ENCODE measurements around the gene SMIM43. TPM values are rescaled to one million over a fixed set of nuclear protein-coding genes. Genes with fewer than 3 reads are reported as not detected.

SMIM43 gene
- total and polyA plus RNA-seq, 9 of the 15 experiments (the other 6 are each of a cell fraction or from before 2014, with no cell fraction given): not detected

DNA sequence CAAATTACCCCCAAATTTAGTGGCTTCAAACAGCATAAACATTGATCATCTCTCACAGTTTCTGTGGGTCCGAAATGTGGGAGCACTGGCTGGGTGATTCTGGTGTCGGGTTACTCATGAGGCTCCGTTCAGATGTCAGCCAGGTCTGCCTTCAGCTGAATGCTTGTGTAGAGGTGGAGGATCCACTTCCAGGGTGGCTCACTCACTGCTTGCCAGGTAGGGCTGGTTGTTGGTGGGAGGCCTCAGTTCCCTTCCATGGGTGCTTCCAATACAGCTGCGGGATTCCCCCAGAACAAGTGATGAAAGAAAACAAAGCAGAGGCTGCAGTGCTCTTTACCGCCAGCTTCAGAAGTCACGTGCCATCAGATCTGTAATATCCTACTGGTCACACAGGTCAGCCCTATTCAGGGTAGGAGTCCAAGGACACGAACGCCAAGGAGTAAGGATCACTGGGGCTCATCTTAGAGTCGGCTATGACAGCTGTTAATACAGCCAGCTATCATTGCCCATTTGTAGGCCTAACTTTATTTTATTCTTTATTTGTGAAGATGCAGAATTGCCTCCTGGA lies 1.1 kb upstream of the SMIM43 start (continued):
- TF ChIP-seq RAD51 (IDR thresholded peaks at IDR 0.05; ENCODE audit: borderline replicate concordance, low read depth) (peak; percentile 35; the same call in 1 of the 2 replicates), GTF2A2 (tag; IDR thresholded peaks at IDR 0.05) (no peak)

- Histone ChIP-seq H3K9me3 (replicated peaks; ENCODE audit: control insufficient read depth, insufficient read depth, low read depth, low read length) (no peaks in the 10 kb centered on the region), H3K4me3 (no peak overlapping the region), H2AFZ (ENCODE audit: low read depth, low read length) (no peak overlapping the region), H3K79me2 (ENCODE audit: control insufficient read depth, insufficient read depth, low read length) (no peaks in the 10 kb centered on the region), H3K4me1 (replicated peaks in 1 of 2; ENCODE audit: control insufficient read depth in 2 of 2, insufficient read depth in 2 of 2, low read length in 2 of 2) (peaks cover 0 to 10% of the 10 kb centered on the region in 2 experiments; a peak in 2 of 5 replicates), H4K20me1 (replicated peaks; ENCODE audit: control insufficient read depth, insufficient read depth, low read length) (no peaks in the 10 kb centered on the region), H3K27me3 (ENCODE audit: control insufficient read depth in 2 of 2, insufficient read depth in 2 of 2, low read length in 2 of 2) (peaks cover 41 to 49% of the 10 kb centered on the region in 2 experiments), H3K4me2 (ENCODE audit: insufficient read depth, low read length) (no peak overlapping the region), H3K9me1 (ENCODE audit: control insufficient read depth, insufficient read depth, low read length) (no peaks in the 10 kb centered on the region), H3K27ac (ENCODE audit: extremely low read depth, low read depth, low read length) (no peak overlapping the region), H3K9ac (ENCODE audit: insufficient read depth in 1 of 2, low read depth in 2 of 2, low read length in 2 of 2) (no peak overlapping the region), H3K36me3 (ENCODE audit: control insufficient read depth, insufficient read depth, low read length) (no peaks in the 10 kb centered on the region)
- in situ Hi-C loops (cut with MboI): no loop called here
- ChIA-PET CTCF (ENCODE audit: low intra/inter-chr PET ratio) (no interaction called here), POLR2A (interaction anchor here (0.6 to 0.7 kb wide), 2 partner anchors 12 to 54 kb away, joined by 3 to 5 read pairs; no protein-coding TSS in a partner anchor)
- DNase-seq (ENCODE audit: extremely low read depth in 1 of 4, low spot score in 3 of 4): no peak
- no peak for FAIRE-seq
- intact Hi-C loops (cut with micrococcal nuclease): no loop called here
- TF ChIP-seq NELFE (IDR thresholded peaks at IDR 0.05; ENCODE audit: insufficient read depth, insufficient read length) (no peak), TCF7L2 (IDR thresholded peaks at IDR 0.05; ENCODE audit: low read depth, low read length) (no peak), RFX5 (IDR thresholded peaks at IDR 0.05; ENCODE audit: low read depth, low read length) (no peak), ZNF592 (IDR thresholded peaks at IDR 0.05) (no peak), ZKSCAN3 (CRISPR knock-in tag; IDR thresholded peaks at IDR 0.05) (no peak), HNRNPH1 (optimal IDR thresholded peaks at IDR 0.05; ENCODE audit: low read depth, low read length) (no peak), TBP (optimal IDR thresholded peaks at IDR 0.05; ENCODE audit: low read depth, low read length) (no peak), CREB1 (IDR thresholded peaks at IDR 0.05) (no peak), CREB1 (CRISPR knock-in tag; IDR thresholded peaks at IDR 0.05) (no peak), FOXK1 (CRISPR knock-in tag; IDR thresholded peaks at IDR 0.05; ENCODE audit: borderline replicate concordance) (no peak), ZNF143 (CRISPR knock-in tag; IDR thresholded peaks at IDR 0.05) (no peak), ZNF644 (tag; IDR thresholded peaks at IDR 0.05; ENCODE audit: low read depth) (no peak), ZFPM2 (CRISPR knock-in tag; IDR thresholded peaks at IDR 0.05) (no peak), COPS2 (conservative IDR thresholded peaks at IDR 0.05) (no peak), TRIM28 (IDR thresholded peaks at IDR 0.05) (no peak), ZNF780A (CRISPR knock-in tag; IDR thresholded peaks at IDR 0.05) (no peak)
- TF ChIP-seq, protein P1, sequence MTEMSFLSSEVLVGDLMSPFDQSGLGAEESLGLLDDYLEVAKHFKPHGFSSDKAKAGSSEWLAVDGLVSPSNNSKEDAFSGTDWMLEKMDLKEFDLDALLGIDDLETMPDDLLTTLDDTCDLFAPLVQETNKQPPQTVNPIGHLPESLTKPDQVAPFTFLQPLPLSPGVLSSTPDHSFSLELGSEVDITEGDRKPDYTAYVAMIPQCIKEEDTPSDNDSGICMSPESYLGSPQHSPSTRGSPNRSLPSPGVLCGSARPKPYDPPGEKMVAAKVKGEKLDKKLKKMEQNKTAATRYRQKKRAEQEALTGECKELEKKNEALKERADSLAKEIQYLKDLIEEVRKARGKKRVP (CRISPR knock-in tag; IDR thresholded peaks at IDR 0.05): no peak
- 48% methylated on average over 8 of the region's 16 CpGs for WGBS (ENCODE audit: insufficient coverage, low coverage, missing lambda C conversion rate)
- no peak for ATAC-seq
- BruUV-seq (replicated peaks): no TSS peak
These were observed 373 bp upstream of the SMIM43 start for GRCh38 chr4:121765368-121765705.
